Stimulated activated CD8-positive, alpha-beta memory T cell treated with anti-CD3 and anti-CD28 coated beads, Interleukin-2, amount 100 ng/mL, for 48 hours (primary cell): Measurements from ENCODE around the gene CAMSAP3.
A peak's percentile ranks its signal among the peaks of the same experiment; 100 is the strongest.
"Not testable (repeated sequence)": the region's sequence is repeated elsewhere in the genome, so short reads cannot be mapped to it uniquely, and the experiment has no call there.

Experiments
- DNase-seq, 2 donors: peaks; one replicate each; pipeline ENCODE4 v3.0.0-alpha.2; 2020; ENCODE audit warnings: low read depth in 2 of 2

Gene CAMSAP3

GRCh38 chr19:7595466-7596133, at the start of gene CAMSAP3:
CAMSAP3 (plus strand) TSS chr19:7595863; CDS start chr19:7596003, 140 bp downstream.
- DNase-seq: peak; percentile 17 to 26

DNA sequence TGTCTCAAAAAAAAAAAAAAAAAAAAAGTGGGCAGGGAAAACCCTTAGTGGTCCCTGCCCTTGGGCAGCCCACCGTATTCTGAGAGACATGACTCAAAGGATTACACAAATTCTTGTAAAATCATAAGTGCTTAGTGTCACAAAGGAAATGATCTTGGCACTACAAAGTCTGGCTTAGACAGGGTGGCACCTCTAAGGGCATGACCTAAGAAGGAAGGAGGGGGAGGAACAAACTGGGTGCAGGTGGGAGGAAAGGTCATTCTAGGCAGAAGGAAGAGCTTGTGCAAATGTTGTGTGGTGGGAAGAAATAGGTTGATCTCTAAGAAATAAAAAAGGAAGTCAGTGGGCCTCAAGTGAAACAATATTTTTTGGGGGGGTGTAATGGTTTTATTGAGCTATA, 49.8 kb upstream of the CAMSAP3 start:
- no peak for DNase-seq

GRCh38 chr19:7547159-7547558, 48.5 kb upstream of the CAMSAP3 start:
- no peak for DNase-seq

DNA sequence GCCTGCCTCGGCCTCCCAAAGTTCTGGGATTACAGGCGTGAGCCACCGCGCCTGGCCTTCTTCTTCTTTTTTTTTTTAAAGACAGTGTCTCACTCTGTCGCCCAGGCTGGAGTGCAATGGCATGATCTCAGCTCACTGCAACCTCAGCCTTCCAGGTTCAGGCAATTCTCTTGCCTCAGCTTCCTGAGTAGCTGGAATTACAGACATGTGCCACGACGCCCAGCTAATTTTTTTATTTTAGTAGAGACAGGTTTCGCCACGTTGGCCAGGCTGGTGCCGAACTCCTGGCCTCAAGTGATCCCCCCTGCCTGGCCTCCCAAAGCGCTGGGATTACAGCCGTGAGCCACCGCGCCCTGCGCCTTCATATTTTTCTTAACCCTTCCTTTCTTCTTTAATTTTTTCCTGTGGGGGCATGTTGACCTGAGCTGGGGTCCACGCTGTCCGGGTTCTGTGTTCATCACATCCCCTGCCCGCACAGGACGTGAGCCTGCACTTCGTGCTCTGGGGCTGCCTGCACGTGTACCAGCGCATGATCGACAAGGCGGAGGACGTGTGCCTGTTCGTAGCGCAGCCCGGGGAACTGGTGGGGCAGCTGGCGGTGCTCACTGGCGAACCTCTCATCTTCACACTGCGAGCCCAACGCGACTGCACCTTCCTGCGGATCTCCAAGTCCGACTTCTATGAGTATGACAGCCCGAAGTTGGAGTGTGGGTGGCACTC, 46.1 kb upstream of the CAMSAP3 start:
- no peak for DNase-seq

DNA sequence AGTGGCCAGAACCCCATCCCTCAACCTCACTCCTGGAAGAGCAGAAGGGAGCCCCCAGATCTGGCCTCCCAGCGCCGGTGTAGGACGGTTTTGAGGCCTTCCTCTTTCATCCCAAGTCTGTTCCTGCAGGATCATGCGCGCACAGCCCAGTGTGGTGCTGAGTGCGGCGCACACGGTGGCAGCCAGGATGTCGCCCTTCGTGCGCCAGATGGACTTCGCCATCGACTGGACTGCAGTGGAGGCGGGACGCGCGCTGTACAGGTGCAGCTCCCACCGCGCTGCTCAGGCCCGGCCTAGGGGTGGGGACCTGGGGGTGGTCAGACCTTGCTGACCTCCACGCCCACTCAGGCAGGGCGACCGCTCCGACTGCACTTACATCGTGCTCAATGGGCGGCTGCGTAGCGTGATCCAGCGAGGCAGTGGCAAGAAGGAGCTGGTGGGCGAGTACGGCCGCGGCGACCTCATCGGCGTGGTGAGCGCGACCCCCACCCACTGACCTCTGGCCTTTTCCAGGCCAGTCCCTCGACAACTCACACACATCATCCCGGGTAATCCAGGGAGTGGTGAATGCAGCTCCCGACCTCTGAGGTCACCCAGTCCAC, 45.4 kb upstream of the CAMSAP3 start:
- DNase-seq: no peak

DNA sequence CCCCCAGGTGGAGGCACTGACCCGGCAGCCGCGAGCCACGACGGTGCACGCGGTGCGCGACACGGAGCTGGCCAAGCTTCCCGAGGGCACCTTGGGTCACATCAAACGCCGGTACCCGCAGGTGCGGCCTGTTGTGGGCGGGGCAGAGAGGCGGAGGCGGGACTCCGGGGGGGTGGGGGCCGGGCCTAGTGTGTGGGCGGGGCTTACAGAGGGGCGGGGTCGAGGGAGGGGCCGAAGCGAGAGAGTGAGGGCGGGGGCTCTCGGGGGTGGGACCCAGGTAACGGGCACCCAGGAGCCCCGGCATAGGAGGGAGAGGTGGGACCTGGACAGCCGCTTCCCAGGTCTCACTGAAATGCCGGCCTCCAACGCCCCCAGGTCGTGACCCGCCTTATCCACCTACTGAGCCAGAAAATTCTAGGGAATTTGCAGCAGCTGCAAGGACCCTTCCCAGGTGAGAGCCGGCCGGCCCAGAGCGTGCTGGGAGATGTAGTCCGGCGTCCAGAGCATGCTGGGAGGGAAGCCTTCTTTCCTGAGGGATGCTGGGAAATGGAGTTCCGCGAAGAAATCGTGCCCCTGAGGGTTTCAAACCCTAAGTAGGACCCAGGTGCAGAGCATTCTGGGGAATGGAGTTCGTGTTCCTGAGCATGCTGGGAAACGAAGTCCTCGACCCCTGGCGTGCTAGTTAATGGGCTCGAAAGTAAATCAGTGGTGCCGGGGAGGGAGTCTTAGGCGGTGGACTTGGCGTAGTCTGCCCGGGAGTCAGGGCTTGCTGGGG, 44.5 kb upstream of the CAMSAP3 start:
- DNase-seq: no peak

- DNase-seq: no peak
These were observed 42.9 kb upstream of the CAMSAP3 start for GRCh38 chr19:7552781-7553180.

DNA sequence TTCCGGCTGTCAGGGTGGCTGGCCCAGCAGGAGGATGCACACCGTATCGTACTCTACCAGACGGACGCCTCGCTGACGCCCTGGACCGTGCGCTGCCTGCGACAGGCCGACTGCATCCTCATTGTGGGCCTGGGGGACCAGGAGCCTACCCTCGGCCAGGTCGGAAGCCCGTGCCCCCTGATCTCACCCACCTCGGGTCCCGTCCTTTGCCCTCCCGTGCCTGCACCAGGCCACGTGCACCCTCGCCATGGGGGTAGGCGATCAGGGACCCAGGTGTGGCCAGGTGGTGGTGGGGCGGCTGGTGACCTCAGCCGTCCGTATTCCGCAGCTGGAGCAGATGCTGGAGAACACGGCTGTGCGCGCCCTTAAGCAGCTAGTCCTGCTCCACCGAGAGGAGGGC, 41.1 kb upstream of the CAMSAP3 start:
- DNase-seq: no peak

DNA sequence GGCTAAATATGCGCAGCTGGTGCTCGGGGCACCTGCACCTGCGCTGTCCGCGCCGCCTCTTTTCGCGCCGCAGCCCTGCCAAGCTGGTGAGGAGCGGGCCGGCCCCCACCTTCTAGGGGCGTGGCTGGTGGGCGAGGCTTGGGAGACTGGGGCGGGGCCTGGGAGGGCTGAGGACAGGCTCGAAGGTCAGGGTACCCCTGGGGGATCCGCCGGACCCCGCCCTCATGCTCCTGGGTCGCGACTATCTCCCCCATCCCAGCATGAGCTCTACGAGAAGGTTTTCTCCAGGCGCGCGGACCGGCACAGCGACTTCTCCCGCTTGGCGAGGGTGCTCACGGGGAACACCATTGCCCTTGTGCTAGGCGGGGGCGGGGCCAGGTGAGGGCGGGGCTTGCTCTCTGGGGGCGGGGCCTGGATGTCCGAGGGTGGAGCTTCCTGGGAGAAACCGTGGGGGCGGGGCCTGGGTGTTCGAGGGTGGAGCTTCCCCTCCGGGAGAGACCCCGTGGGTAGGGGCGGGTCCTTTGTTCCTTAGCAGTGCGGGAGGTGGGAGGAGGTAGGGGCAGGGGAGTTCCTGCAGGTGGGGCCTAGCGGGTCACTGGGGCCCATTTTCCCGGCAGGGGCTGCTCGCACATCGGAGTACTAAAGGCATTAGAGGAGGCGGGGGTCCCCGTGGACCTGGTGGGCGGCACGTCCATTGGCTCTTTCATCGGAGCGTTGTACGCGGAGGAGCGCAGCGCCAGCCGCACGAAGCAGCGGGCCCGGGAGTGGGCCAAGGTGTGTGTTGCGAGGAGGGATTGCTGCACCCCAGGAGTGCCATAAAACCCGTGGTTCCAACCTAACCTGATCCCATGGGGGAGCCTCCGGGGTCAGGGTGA, 40.4 kb upstream of the CAMSAP3 start:
- no peak for DNase-seq

DNA sequence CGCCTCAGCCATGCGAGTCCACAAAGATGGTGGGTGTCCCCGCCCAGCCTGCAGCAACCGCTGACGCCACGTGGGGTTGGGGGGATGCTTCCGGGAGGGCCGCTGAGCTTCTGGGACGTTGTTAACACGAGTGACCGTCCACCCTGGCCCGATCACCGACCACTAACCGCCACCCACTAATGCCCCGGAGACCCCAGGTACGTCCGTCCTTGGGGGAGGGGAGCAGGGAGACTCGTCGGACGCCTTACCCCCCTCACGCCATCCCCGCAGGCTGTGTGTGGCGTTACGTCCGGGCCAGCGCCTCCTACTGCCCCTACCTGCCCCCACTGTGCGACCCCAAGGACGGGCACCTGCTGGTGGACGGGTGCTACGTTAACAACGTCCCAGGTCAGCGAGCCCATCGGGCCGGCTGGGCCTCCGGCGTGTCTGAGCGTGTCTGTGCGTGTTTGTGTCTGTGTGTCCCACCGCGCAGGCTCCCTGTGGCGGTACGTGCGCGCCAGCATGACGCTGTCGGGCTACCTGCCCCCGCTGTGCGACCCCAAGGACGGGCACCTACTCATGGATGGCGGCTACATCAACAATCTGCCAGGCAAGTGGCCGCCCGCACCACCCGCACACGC, 38.9 kb upstream of the CAMSAP3 start:
- no peak for DNase-seq

GRCh38 chr19:7558667-7559066, 37.0 kb upstream of the CAMSAP3 start:
- DNase-seq: no peak

DNA sequence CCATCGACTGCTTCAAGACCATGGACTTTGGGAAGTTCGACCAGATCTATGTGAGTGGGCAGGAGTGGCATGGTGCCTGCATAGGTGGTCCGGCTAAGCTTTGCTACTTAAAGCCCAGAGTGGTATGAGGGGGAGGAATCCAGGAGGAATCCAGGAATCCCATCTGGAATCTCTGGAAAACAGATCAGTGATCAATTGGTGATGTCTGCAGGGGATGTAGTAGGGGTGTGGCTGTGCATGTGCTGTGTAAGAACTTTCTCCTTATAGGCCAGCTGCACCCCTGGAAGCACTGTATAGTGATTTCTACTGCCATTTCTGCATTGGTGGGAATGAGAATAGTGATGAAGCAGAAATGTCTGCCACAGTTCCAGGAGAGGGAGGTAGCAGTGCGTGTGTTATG, 36.6 kb upstream of the CAMSAP3 start:
- DNase-seq: no peak

DNA sequence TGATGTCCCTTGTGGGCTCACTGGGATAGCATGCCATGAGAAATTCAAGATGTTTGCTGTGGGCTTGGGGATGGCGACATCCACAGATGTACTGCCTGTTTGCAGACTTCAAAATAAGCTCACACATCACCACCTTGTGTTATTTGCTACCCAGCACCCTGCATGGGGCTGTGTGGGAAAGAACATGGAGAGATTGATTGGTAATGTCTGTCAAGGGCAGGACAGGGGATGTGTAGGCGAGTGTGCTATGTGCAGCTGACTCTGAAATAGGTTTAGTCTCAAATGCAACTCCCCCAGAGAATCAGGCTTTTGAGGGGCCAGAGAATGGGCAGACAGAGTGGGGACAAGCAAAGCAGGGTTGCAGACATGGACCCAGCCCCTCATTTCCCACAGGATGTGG, 35.4 kb upstream of the CAMSAP3 start:
- no peak for DNase-seq

GRCh38 chr19:7561325-7561724, 34.3 kb upstream of the CAMSAP3 start:
- DNase-seq: no peak

- no peak for DNase-seq
These were observed 32.8 kb upstream of the CAMSAP3 start for GRCh38 chr19:7562646-7563393.

- DNase-seq: no peak
These were observed 30.8 kb upstream of the CAMSAP3 start for GRCh38 chr19:7564866-7565265.

- DNase-seq: no peak
These were observed 30.3 kb upstream of the CAMSAP3 start for GRCh38 chr19:7565332-7565731.

DNA sequence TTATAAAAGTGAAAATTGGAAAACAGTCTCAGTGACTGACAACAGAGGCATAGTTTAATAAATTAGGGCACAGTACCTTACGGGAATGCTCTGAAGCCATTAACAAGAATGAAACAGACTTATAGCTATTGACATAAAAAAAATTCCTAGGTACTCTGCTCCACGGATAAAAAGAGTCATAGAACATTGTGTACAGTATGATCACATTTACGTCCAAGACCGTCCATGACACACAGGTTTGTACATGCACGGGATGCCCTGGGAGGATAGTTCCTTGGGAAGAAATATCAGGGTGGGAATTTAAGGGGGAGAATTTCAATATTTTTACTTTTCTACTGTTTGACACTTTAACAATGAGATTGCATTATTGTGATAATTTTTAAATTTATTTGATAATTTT, 24.9 kb upstream of the CAMSAP3 start:
- DNase-seq: no peak

- DNase-seq: peak in 1 of 2 donors; percentile 6
These were observed 20.1 kb upstream of the CAMSAP3 start for GRCh38 chr19:7575434-7576040.

- DNase-seq: not testable (repeated sequence)
These were observed 18.2 kb upstream of the CAMSAP3 start for GRCh38 chr19:7577422-7577821.
